ENCODE measurements around the gene HNRNPR. TPM values are rescaled to one million over a fixed set of nuclear protein-coding genes. Genes with fewer than 3 reads are reported as not detected.
"Not testable (repeated sequence)": the region's sequence is repeated elsewhere in the genome, so short reads cannot be mapped to it uniquely, and the experiment has no call there.

Gene HNRNPR
- total RNA-seq, 5 donors from 2014 or later (not counting 1 experiment from before 2014, with no cell fraction given): 98.2 to 122 (median 109) TPM

DNA sequence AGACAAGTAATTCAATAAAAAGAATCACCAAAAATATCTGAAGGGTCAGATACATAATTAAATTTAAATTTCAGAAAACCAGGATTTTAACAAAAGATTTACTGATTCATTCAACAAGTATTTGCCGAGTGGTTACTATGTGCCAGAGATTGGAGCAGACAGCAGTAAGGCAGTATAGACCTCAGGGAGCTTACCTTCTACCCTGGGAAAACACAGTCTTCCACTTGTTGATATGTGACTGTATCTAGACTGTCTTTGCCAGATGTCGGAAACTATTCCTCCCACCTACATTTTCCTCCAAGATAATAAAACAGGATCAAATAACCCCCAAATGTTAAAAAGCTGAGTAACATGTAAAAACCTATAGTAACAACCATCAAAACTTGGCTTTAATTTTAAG, 6.2 kb downstream of the HNRNPR start:
- no peaks in the 10 kb centered on the region for H3K27me3 ChIP-seq (replicated peaks in 1 of 2; ENCODE audit: control insufficient read depth in 2 of 2, extremely low read depth in 1 of 2, insufficient read depth in 2 of 2, low read length in 1 of 2)
- ChIA-PET CTCF (interaction anchor here in 1 of 2 donors (0.6 kb wide), 1 partner anchor 1310 kb away, joined by 3 read pairs; no protein-coding TSS in a partner anchor), POLR2A (interaction anchor here in 1 of 2 donors (0.6 to 1.1 kb wide), 3 partner anchors 10 to 30 kb away, joined by 4 to 10 read pairs (median 4); no protein-coding TSS in a partner anchor)
- Mint-ChIP-seq H3K27me3 (no peaks in the 10 kb centered on the region), H3K27ac (peak overlapping the region in 1 of 2 donors; percentile 45), H3K36me3 (peaks cover 37% of the 10 kb centered on the region), H3K9me3 (no peaks in the 10 kb centered on the region), H3K4me1 (peaks cover 55 to 69% (median 58%) of the 10 kb centered on the region in 3 donors), H3K4me3 (no peak overlapping the region)
- no peak overlapping the region for H3K27ac ChIP-seq (ENCODE audit: low read length)
- ATAC-seq (replicated peaks in 1 of 4) (no peak), DNase-seq (no peak)
- H3K4me3 ChIP-seq (ENCODE audit: control insufficient read depth in 1 of 2, extremely low read depth in 1 of 2, low read length in 1 of 2): no peak overlapping the region
- WGBS (ENCODE audit: insufficient coverage): no CpG with 5 or more reads among the region's 2 CpGs
- H3K36me3 ChIP-seq (ENCODE audit: control insufficient read depth in 2 of 2, extremely low read depth in 1 of 2, insufficient read depth in 1 of 2, low read length in 1 of 2): peaks cover 0 to 36% of the 10 kb centered on the region in 2 donors
- peaks cover 9 to 39% of the 10 kb centered on the region in 2 experiments for H3K4me1 ChIP-seq (ENCODE audit: control insufficient read depth in 1 of 2, extremely low read depth in 1 of 2, insufficient read depth in 2 of 2, low read length in 2 of 2)
- H3K9me3 ChIP-seq: no peaks in the 10 kb centered on the region

DNA sequence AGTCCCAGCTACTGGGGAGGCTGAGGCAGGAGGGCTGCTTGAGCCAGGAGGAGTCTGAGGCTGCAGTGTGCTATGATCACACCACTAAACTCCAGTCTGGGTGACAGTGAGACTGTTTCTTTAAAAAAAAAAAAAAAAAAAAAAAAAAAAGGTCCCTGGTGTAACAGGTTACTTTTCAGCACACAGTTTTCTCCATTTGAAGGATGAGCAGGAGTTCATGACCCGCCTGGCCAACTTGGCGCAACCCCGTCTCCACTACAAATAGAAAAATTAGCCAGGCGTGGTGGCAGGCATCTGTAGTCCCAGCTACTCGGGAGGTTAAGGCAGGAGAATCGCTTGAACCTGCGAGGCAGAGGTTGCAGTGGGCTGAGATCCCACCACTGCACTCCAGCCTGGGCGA, 12.4 kb downstream of the HNRNPR start:
- Histone ChIP-seq H3K36me3 (ENCODE audit: control insufficient read depth in 2 of 2, extremely low read depth in 1 of 2, insufficient read depth in 1 of 2, low read length in 1 of 2) (peaks cover 4 to 75% of the 10 kb centered on the region in 2 donors), H3K27ac (ENCODE audit: low read length) (no peak overlapping the region), H3K4me3 (ENCODE audit: control insufficient read depth in 1 of 2, extremely low read depth in 1 of 2, low read length in 1 of 2) (no peak overlapping the region), H3K27me3 (replicated peaks in 1 of 2; ENCODE audit: control insufficient read depth in 2 of 2, extremely low read depth in 1 of 2, insufficient read depth in 2 of 2, low read length in 1 of 2) (no peaks in the 10 kb centered on the region), H3K9me3 (no peaks in the 10 kb centered on the region), H3K4me1 (ENCODE audit: control insufficient read depth in 1 of 2, extremely low read depth in 1 of 2, insufficient read depth in 2 of 2, low read length in 2 of 2) (no peaks in the 10 kb centered on the region)
- ChIA-PET CTCF (interaction anchor here (0.6 to 0.7 kb wide), 2 partner anchors 13 to 222 kb away, joined by 3 to 4 read pairs; no protein-coding TSS in a partner anchor), POLR2A (interaction anchor here in 1 of 2 donors (0.7 kb wide), 1 partner anchor 1488 kb away, joined by 3 read pairs; no protein-coding TSS in a partner anchor)
- WGBS (ENCODE audit: insufficient coverage): 97% methylated on average over 6 of the region's 8 CpGs
- Mint-ChIP-seq H3K36me3 (peaks cover 51% of the 10 kb centered on the region), H3K4me3 (no peak overlapping the region), H3K27me3 (no peaks in the 10 kb centered on the region), H3K4me1 (peaks cover 11 to 34% (median 29%) of the 10 kb centered on the region in 3 donors), H3K9me3 (no peaks in the 10 kb centered on the region), H3K27ac (no peak overlapping the region)
- no peak for ATAC-seq (replicated peaks in 1 of 4)
- no peak for DNase-seq

DNA sequence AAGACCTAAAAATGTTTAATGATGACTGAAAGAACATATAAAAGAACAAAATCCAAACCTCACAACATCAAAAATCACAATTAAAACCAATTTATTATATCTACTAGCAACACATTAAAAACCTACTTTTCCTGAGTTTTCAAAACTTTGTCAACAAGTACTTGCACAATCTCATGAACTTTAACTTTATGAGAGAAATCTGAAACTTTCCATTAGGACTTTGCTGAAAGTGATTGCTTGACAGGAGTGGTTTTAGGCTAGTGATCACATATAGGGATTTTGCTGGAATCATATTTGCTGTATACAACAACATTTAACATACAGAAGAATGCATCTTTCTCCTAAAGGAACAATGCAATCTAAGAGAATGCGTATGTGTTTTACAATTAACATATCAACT, 13.2 kb downstream of the HNRNPR start:
- peaks cover 18 to 39% (median 33%) of the 10 kb centered on the region in 3 donors for H3K4me1 Mint-ChIP-seq
- Histone ChIP-seq H3K27me3 (replicated peaks in 1 of 2; ENCODE audit: control insufficient read depth in 2 of 2, extremely low read depth in 1 of 2, insufficient read depth in 2 of 2, low read length in 1 of 2) (no peaks in the 10 kb centered on the region), H3K4me1 (ENCODE audit: control insufficient read depth in 1 of 2, extremely low read depth in 1 of 2, insufficient read depth in 2 of 2, low read length in 2 of 2) (no peaks in the 10 kb centered on the region), H3K9me3 (no peaks in the 10 kb centered on the region), H3K36me3 (ENCODE audit: control insufficient read depth in 2 of 2, extremely low read depth in 1 of 2, insufficient read depth in 1 of 2, low read length in 1 of 2) (peaks cover 4 to 80% of the 10 kb centered on the region in 2 donors), H3K4me3 (ENCODE audit: control insufficient read depth in 1 of 2, extremely low read depth in 1 of 2, low read length in 1 of 2) (no peak overlapping the region), H3K27ac (ENCODE audit: low read length) (no peak overlapping the region)
- ChIA-PET POLR2A (no interaction called here), CTCF (interaction anchor here in 1 of 2 donors (1.3 kb wide), 1 partner anchor 9 kb away, joined by 4 read pairs; no protein-coding TSS in a partner anchor)
- peaks cover 56% of the 10 kb centered on the region for H3K36me3 Mint-ChIP-seq
- no peaks in the 10 kb centered on the region for H3K9me3 Mint-ChIP-seq
- 100% methylated on average over 1 of the region's 1 CpG for WGBS (ENCODE audit: insufficient coverage)
- no peak for ATAC-seq (replicated peaks in 1 of 4)
- H3K27ac Mint-ChIP-seq: no peak overlapping the region
- DNase-seq: no peak
- H3K4me3 Mint-ChIP-seq: no peak overlapping the region
- H3K27me3 Mint-ChIP-seq: no peaks in the 10 kb centered on the region

DNA sequence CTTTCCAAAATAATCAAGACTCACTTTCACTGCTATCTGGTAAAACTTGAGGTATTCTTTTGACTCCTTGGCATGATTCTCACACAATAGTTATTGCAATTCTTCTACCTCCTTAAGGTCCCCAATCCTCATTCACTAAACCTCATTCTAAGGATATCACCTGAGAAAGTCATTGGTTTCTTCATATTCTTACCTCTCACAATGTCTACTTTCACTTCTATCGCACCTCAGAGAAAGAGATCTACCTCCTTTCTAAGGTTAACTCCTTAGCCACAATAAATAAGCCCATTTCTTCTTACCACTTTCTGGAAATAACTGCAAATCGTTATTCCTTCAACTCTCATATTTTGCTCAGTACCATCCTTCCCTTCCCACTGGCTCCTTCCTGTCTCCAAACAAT, 18.7 kb downstream of the HNRNPR start:
- CTCF ChIA-PET: no interaction called here
- no peaks in the 10 kb centered on the region for H3K9me3 Mint-ChIP-seq
- 91% methylated on average over 1 of the region's 2 CpGs for WGBS (ENCODE audit: insufficient coverage)

DNA sequence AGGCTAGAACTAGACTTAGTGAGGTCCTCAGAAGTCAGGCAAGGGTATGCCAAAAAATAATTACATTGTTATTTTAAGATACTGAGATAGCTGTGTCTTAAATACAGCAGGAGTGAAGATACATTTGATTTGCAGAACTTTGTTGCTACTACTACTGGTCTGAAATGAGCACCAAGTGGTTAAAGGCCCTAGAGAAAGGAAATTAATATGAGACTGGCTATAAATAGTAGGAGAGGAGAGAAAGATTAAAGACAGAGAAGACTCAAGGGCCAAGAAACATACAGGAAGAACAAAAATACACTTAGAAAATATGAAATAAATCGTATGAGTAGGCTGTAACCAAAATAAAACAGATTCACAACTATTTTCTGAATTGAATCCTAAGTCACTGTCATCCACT, 21.3 kb downstream of the HNRNPR start:
- Mint-ChIP-seq H3K27ac (no peak overlapping the region), H3K9me3 (no peaks in the 10 kb centered on the region), H3K4me1 (peaks cover 20 to 33% (median 26%) of the 10 kb centered on the region in 3 donors), H3K36me3 (peaks cover 49% of the 10 kb centered on the region), H3K27me3 (no peaks in the 10 kb centered on the region), H3K4me3 (no peak overlapping the region)
- Histone ChIP-seq H3K4me1 (ENCODE audit: control insufficient read depth in 1 of 2, extremely low read depth in 1 of 2, insufficient read depth in 2 of 2, low read length in 2 of 2) (no peaks in the 10 kb centered on the region), H3K9me3 (no peaks in the 10 kb centered on the region), H3K36me3 (ENCODE audit: control insufficient read depth in 2 of 2, extremely low read depth in 1 of 2, insufficient read depth in 1 of 2, low read length in 1 of 2) (peaks cover 3 to 53% of the 10 kb centered on the region in 2 donors), H3K27ac (ENCODE audit: low read length) (no peak overlapping the region), H3K4me3 (ENCODE audit: control insufficient read depth in 1 of 2, extremely low read depth in 1 of 2, low read length in 1 of 2) (no peak overlapping the region), H3K27me3 (replicated peaks in 1 of 2; ENCODE audit: control insufficient read depth in 2 of 2, extremely low read depth in 1 of 2, insufficient read depth in 2 of 2, low read length in 1 of 2) (no peaks in the 10 kb centered on the region)
- CTCF ChIA-PET: no interaction called here
- ATAC-seq (replicated peaks in 1 of 4) (no peak), DNase-seq (no peak)
- POLR2A ChIA-PET: no interaction called here
- no CpG with 5 or more reads among the region's 1 CpG for WGBS (ENCODE audit: insufficient coverage)

More for the DNA sequence above, 18.7 kb downstream of the HNRNPR start:
- DNase-seq (no peak), ATAC-seq (replicated peaks in 1 of 4) (no peak)
- Mint-ChIP-seq H3K27ac (peak overlapping the region in 1 of 2 donors; percentile 14), H3K27me3 (no peaks in the 10 kb centered on the region), H3K4me1 (peaks cover 27 to 36% (median 33%) of the 10 kb centered on the region in 3 donors), H3K36me3 (peaks cover 47% of the 10 kb centered on the region), H3K4me3 (no peak overlapping the region)
- Histone ChIP-seq H3K4me3 (ENCODE audit: control insufficient read depth in 1 of 2, extremely low read depth in 1 of 2, low read length in 1 of 2) (no peak overlapping the region), H3K4me1 (ENCODE audit: control insufficient read depth in 1 of 2, extremely low read depth in 1 of 2, insufficient read depth in 2 of 2, low read length in 2 of 2) (no peaks in the 10 kb centered on the region), H3K27ac (ENCODE audit: low read length) (no peak overlapping the region), H3K36me3 (ENCODE audit: control insufficient read depth in 2 of 2, extremely low read depth in 1 of 2, insufficient read depth in 1 of 2, low read length in 1 of 2) (peaks cover 6 to 49% of the 10 kb centered on the region in 2 donors), H3K27me3 (replicated peaks in 1 of 2; ENCODE audit: control insufficient read depth in 2 of 2, extremely low read depth in 1 of 2, insufficient read depth in 2 of 2, low read length in 1 of 2) (no peaks in the 10 kb centered on the region), H3K9me3 (no peaks in the 10 kb centered on the region)
- POLR2A ChIA-PET: no interaction called here

DNA sequence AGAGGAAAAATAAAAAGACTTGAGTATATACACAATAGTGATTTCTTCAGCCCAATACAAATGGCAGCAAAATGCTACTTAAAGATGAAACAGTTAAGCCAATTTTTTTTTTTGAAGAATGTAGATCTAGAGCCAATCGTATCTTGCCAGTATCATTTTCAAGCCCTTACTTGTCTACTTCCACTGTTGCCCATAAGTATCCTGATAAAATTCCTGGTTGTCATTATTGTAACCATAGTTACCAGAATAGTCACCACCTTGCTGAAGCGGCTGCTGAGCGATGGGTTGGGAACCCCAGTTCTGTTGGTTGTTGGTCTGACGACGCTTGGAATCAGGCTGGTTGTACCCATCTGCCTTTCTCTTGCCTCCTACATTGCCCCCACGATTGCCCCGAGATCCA, 33.8 kb downstream of the HNRNPR start:
- H3K4me3 Mint-ChIP-seq; H3K4me1 ChIP-seq (ENCODE audit: control insufficient read depth in 1 of 2, extremely low read depth in 1 of 2, insufficient read depth in 2 of 2, low read length in 2 of 2); H3K27ac ChIP-seq (ENCODE audit: low read length); ATAC-seq (replicated peaks in 1 of 4); POLR2A ChIA-PET; H3K27me3 Mint-ChIP-seq; DNase-seq; H3K9me3 Mint-ChIP-seq; H3K27me3 ChIP-seq (replicated peaks in 1 of 2; ENCODE audit: control insufficient read depth in 2 of 2, extremely low read depth in 1 of 2, insufficient read depth in 2 of 2, low read length in 1 of 2); CTCF ChIA-PET; H3K9me3 ChIP-seq; H3K27ac Mint-ChIP-seq; H3K4me3 ChIP-seq (ENCODE audit: control insufficient read depth in 1 of 2, extremely low read depth in 1 of 2, low read length in 1 of 2): not testable (repeated sequence)
- H3K36me3 ChIP-seq (ENCODE audit: control insufficient read depth in 2 of 2, extremely low read depth in 1 of 2, insufficient read depth in 1 of 2, low read length in 1 of 2): peaks cover 0 to 46% of the 10 kb centered on the region in 2 donors
- peaks cover 36% of the 10 kb centered on the region for H3K36me3 Mint-ChIP-seq
- WGBS (ENCODE audit: insufficient coverage): 96% methylated on average over 6 of the region's 7 CpGs
- peaks cover 10 to 19% (median 14%) of the 10 kb centered on the region in 3 donors for H3K4me1 Mint-ChIP-seq

All from T-cell (primary cell).